Endothelial cell of umbilical vein (primary cell): ENCODE data around the gene ARHGAP9.

Experiments
- CTCF ChIP-seq, 2 donors: IDR thresholded peaks; 1 replicate in 1 of 2; 2 replicates in 1 of 2; pipeline ENCODE4 v1.5.1; 2011; ENCODE audit warnings: low read length in 2 of 2, mild to moderate bottlenecking in 2 of 2, moderate library complexity in 2 of 2, control low read depth in 1 of 2, inconsistent platforms in 1 of 2, low read depth in 1 of 2; ENCODE audit not compliant: insufficient read depth in 1 of 2; ENCODE audit errors: extremely low read depth in 1 of 2
- FOS ChIP-seq: IDR thresholded peaks from 2 replicates; pipeline ENCODE4 v1.6.1; 2011; ENCODE audit warnings: mild to moderate bottlenecking, low read length, moderate library complexity, borderline replicate concordance; ENCODE audit not compliant: insufficient read depth
- MYC ChIP-seq: IDR thresholded peaks from one replicate; pipeline ENCODE4 v1.6.1; 2011; ENCODE audit warnings: mild to moderate bottlenecking, low read depth, low read length
- POLR2A ChIP-seq: IDR thresholded peaks from 2 replicates; pipeline ENCODE4 v1.6.1; 2012; ENCODE audit warnings: low read depth, mild to moderate bottlenecking, control low read depth, low read length
- POLR2AphosphoS5 ChIP-seq: IDR thresholded peaks from 2 replicates; pipeline ENCODE4 v1.6.1; 2012; ENCODE audit warnings: low read depth, mild to moderate bottlenecking, control low read depth, low read length, moderate library complexity; ENCODE audit not compliant: insufficient read depth

GRCh38 chr12:57458665-57459054 lies 21.0 kb downstream of the ARHGAP9 start:
- TF ChIP-seq MYC (no peak), POLR2A (no peak), CTCF (IDR thresholded peaks at IDR 0.05; ENCODE audit: extremely low read depth in 1 of 2, insufficient read depth in 1 of 2, low read depth in 1 of 2, low read length in 2 of 2) (no peak), FOS (no peak), POLR2AphosphoS5 (no peak)
